KG1 (cell line): ENCODE measurements around the gene CXADR.

Experiments
- DNase-seq: peaks from one replicate; lab custom pipeline; 2025; lab: John Stamatoyannopoulos, UW

CXADR gene

GRCh38 chr21:17542371-17543011 is 29.6 kb downstream of the CXADR start:
- DNase-seq, result no peak

GRCh38 chr21:17545007-17545406 is 32.2 kb downstream of the CXADR start:
- no peak for DNase-seq

- no peak for DNase-seq
Measured at GRCh38 chr21:17548262-17548661, 35.4 kb downstream of the CXADR start.

GRCh38 chr21:17550671-17551308 is 37.9 kb downstream of the CXADR start:
- DNase-seq, result no peak

- no peak for DNase-seq
Measured at GRCh38 chr21:17552410-17552809, 39.6 kb downstream of the CXADR start.

- DNase-seq, result no peak
Measured at GRCh38 chr21:17554120-17554519, 41.3 kb downstream of the CXADR start.

- no peak for DNase-seq
Measured at GRCh38 chr21:17554679-17555465, 42.0 kb downstream of the CXADR start.

- no peak for DNase-seq
Measured at GRCh38 chr21:17560377-17561025, 47.7 kb downstream of the CXADR start.

GRCh38 chr21:17570786-17571185 is 57.9 kb downstream of the CXADR start:
- no peak for DNase-seq

- DNase-seq, result no peak
Measured at GRCh38 chr21:17572431-17572830, 59.6 kb downstream of the CXADR start.

- DNase-seq, result no peak
Measured at GRCh38 chr21:17575076-17575475, 62.2 kb downstream of the CXADR start.

- no peak for DNase-seq
Measured at GRCh38 chr21:17576080-17576835, 63.4 kb downstream of the CXADR start.

GRCh38 chr21:17577701-17578100 is 64.9 kb downstream of the CXADR start:
- no peak for DNase-seq

- no peak for DNase-seq
Measured at GRCh38 chr21:17578162-17578561, 65.3 kb downstream of the CXADR start.

GRCh38 chr21:17578876-17579275 is 66.0 kb downstream of the CXADR start:
- DNase-seq, result no peak

- DNase-seq, result no peak
Measured at GRCh38 chr21:17580319-17580718, 67.5 kb downstream of the CXADR start.

GRCh38 chr21:17583898-17584297 is 71.1 kb downstream of the CXADR start:
- DNase-seq, result no peak

- peak; percentile 47 for DNase-seq
Measured at GRCh38 chr21:17585875-17586450, 73.1 kb downstream of the CXADR start.

- no peak for DNase-seq
Measured at GRCh38 chr21:17590430-17590829, 77.6 kb downstream of the CXADR start.

GRCh38 chr21:17597680-17598079 is 84.8 kb downstream of the CXADR start:
- no peak for DNase-seq

- no peak for DNase-seq
Measured at GRCh38 chr21:17598437-17598836, 85.6 kb downstream of the CXADR start.

- DNase-seq, result no peak
Measured at GRCh38 chr21:17602874-17603273, 90.0 kb downstream of the CXADR start.
